Medulla oblongata (tissue), 1 donor: Measurements from ENCODE around the gene RAPGEF4.

ENCODE experiments used
- DNase-seq: peaks from one replicate; pipeline ENCODE4 v3.0.0-alpha.2; 2015; ENCODE audit errors: extremely low spot score

Gene RAPGEF4

DNA sequence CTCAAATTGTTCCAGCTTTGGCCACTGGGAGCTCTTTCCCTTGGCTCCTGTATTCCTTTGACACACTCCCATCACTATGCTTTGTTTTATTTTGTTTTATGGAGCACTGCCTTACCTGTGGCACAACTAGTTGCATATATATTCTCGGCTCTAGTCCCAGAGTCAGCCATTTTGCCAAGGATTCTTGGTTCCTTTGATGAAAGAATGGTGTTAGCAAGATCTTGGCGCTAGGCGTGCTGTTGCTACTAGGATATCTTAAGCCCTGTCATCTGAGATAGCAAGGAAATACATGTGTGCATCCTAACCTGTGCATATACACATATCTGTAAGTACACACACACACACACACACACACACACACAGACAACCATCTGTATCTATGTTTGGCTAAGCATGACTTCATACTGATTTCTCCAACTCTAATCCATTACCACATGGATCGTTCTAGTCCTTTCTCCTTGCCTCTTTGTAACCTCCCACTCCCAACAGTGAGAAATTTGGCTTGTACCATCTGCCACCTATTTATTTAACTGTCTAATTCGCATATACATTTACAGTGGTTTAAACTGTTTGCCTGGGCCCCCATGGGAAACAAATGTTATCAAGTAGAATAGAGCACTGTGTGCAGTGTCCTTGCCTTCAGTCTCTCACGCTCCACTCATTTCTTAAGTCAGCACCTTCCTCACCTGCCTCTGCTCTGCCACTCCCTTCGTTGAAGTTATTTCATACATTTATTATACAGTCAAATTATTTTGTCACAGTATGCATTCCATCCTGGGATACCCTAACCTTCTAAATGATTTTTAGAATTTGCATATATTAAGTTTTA is 202.5 kb downstream of the RAPGEF4 start:
- DNase-seq = no peak

DNA sequence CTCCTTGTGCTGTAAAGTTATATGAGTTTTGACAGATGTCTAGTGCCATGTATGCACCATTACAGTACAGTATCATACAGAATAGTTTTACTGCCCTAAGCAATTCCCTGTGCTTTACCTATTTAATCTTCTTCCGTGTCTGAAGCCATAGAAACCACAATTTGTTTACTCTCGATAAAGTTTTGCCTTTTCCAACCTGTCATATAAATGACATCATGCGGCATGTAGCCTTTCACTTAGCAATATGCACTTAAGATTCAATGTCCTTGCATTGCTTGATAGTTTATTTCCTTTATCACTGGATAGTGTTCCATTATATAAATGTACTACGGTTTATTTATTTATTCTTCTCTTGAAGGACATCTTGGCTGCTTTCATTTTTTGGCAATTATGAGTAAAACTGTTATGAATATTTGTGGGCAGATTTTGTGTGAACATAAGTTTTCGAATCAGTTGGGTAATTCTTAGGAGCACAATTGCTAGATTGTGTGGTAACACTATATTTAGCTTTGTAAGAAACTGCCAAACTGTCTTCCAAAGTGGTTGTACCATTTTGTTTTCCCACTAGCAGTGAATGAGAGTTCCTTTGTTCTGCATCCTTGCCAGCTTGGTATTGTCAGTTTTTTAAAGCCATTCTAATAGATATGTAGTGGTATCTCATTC is 203.2 kb downstream of the RAPGEF4 start:
- DNase-seq = no peak

DNA sequence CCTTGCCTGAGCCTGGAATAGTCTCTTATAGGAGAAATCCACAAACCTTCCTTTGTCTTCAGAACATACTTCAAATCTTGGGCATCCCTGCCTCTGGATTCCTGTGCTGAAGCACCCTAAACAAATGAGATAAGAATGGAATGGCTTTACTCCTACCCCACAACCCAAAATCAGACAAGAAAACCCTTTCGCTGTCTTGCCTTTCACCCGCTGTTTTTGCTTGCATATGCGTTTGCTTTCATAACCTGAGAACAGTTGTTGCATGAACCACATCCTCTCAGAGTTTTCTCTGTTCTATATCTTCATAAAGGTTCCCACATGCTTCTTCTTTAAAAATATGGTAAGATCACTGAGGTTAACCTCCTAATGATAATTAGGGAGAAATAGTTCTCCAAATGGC is 207.9 kb downstream of the RAPGEF4 start:
- DNase-seq = no peak

DNA sequence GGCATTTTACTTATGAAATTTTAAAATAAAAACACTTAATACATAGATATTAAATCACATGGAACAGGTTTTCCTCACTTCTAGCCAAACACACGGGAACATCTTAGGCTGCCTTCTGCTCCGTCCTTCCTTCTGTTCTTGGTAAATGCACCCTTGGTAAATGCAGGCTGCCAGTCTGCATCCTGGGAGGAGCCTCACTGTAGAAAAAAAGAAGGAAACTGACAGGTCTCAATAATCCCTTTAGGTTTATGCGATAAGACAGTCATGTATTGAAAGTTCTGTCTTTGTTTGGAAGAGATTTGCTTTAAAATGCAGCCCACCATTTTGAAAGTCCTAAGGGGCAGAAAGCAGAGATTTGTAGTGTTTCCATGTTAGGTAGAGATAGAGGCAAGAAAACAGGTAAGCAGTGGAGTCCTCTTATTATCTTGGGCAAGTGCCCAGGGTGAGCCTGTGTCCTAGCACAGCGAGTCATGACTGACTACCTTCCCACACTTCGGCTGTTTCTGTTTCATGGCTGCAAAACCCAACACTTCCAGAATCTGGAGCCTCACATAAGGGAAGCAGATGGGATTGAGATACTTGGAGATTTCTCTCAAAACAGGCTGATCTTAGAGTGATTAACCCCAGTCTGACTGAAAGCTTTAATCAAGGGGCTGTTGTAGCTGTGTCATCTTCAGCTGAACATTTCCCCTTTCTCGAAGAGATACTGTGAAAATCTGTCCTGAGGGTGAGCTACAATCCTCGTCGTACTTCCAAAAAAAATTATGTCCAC is 208.6 kb downstream of the RAPGEF4 start:
- DNase-seq = no peak

DNA sequence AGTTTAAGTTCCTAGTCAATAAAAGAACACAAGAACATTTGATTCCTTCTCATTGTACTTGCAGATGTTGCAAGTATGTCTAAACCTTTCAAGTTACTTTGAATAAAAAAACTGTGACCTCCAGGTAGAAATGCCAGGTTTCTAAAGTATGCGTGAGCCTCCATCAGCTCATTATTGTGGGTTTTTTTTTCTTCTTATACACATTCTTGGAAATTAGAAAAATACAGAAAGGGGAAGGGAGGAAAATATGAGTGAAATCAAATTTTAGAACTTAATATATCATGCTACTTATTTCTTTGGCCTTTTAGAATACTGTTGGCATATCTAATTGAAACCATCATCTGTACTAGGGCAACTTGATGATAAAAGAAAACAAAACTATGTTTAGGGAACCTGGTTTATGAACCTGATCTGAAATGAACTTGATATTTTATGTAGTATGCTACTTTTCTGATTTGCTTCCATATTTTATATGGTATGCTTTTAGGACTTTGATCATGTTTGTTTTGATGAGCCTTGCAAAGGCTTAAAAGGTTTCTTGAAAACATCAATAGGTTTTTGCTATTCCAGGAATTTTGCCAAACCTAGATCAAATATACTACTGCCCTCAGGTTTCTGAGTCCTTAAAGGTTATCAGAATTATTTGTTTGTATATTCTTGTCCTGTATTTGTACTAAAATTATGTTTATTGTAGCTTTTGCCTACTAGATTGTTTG is 209.3 kb downstream of the RAPGEF4 start:
- DNase-seq = no peak

GRCh38 chr2:172945510-172945850 is 209.8 kb downstream of the RAPGEF4 start:
- DNase-seq = no peak

DNA sequence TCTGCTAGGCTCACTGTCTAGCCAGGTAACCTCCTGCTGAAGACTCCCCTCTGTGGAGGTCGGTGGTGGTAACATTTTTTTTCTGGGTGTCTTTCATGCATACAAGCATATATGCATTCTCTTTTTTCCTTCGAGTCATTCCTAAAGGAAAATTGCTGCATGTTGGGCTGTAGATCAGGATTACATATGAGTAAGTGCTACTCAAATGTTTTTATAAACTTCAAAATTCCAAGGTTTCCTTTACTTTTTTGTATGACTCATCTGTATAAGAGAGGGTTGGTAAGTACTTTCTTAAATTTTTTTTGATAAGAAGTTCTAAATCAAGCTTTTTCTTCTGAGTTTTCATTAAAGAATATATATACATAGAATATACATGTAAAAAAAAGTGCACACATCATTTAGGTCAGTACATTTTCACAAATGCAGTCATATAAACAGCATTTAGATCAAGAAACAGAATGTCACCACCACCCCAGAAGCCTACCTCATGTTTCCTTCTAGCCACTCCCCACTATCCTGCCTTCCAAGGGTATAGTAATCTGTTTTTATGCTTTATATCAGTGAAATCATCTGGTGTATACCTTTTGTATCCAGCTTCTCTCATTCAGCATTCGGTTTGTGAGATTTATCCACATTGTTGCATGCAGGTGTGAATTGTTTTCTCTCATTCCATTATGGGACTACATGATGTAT is 212.0 kb downstream of the RAPGEF4 start:
- DNase-seq = no peak

- DNase-seq = no peak
These were observed 213.9 kb downstream of the RAPGEF4 start for GRCh38 chr2:172949522-172949921.

- no peak for DNase-seq
These were observed 214.9 kb downstream of the RAPGEF4 start for GRCh38 chr2:172950565-172950964.

DNA sequence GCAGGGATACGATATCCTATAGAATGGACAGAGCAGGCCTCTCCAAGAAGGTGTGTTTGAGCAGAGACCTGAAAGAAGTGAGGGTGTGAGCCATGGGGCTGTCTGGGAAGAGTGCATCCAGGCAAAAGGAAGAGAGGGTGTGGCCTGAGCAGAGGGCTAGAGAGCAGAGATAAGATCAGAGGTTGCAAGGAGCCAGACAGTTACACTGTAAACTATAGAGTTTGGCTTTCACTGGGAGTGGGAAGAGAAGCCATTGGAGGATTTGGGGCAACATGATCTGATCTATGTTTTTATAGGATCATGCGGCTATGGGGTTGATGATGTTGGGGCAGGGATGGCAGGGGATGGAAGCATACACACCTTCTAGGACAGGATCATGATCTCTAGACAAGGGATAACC is 215.9 kb downstream of the RAPGEF4 start:
- DNase-seq = no peak

- no peak for DNase-seq
These were observed 217.8 kb downstream of the RAPGEF4 start for GRCh38 chr2:172953411-172953810.

GRCh38 chr2:172953970-172954852 is 218.6 kb downstream of the RAPGEF4 start:
- DNase-seq = no peak

DNA sequence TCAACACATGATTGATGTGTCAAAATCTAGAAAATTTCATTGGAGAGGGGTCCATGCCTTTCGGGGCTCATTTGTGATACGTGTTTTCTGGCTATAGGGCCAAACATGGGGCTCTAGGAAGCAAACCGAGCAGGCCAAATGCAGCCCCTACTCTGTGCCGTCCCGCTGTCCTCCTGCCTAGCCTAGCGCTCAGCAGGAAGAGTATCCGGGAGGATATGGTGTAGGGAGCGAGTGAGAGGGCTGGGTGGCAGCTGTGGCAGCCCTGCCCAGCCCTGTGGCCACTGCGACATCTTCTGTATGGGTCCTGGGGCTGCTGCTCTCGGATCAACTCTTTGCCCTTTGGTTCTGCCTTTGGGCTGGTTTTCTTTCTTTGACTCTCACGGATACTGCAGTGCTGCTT is 219.9 kb downstream of the RAPGEF4 start:
- DNase-seq = no peak

- no peak for DNase-seq
These were observed 222.1 kb downstream of the RAPGEF4 start for GRCh38 chr2:172957734-172958133.

GRCh38 chr2:172962082-172962481 is 226.4 kb downstream of the RAPGEF4 start:
- DNase-seq = no peak

- no peak for DNase-seq
These were observed 227.2 kb downstream of the RAPGEF4 start for GRCh38 chr2:172962824-172963223.

DNA sequence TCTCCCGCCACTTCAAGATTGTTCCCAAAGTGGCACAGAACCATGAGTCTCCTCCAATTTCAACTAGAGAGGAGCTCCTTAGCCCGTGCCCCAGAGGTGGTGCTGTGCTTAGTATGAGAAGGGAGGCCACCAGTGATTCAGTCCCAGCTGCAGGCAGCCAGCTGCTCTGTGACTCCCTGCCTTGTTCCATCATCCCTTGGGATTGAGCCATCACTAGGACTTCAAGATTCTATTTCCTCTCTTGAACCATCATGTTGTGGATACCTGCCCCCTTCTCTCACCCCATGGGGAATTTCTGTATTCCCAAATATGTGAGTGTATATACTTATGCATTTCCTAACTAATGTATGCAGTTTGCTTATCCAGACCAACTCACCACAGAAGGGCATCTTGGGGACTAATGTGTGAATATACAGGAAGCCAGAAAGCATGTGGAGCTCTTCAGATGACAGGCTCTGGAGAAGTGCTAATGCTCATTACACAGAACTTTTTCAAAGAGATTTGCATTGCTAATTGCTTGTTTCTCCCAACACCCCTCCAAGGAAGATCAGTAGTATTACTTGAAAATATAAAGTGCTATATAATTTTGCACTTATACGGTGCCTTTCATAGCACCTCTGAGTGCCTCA is 229.0 kb downstream of the RAPGEF4 start:
- DNase-seq = no peak

DNA sequence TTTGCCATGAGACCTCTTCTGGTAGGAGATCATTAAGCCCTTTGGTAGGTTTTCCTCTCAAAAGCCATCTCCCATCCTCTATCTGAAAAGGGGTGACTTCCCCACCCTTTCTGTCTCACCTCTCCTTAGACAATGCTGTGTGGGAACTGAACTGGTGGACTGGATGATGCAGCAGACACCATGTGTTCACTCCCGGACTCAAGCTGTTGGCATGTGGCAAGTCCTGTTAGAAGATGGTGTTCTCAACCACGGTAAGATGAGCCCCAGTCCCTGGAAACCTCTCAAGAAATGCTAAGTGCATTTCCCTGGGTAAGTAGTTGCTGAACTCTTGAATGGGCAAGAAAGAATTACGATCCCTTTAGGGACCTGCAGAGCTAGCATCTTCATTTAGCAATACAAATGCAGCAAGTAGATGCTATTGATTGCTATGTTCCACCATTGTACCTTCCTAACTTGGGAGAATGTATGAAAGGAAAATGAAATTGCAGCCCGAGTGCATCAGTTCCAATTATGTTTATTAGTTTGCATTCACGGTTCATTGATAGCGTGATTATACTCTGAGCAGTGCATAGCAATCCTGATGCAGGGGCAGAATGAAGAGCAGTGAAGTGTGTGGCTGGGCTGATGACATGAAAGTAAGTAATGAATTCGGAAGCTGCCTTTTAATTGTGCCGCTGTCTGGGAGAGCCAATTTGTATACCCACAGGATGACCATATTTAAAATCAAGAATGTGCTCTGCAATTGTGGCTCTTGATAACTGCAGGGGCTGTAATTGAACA is 230.0 kb downstream of the RAPGEF4 start:
- no peak for DNase-seq
